GM18517 (cell line): ENCODE measurements around the gene MYH7.
"Not testable (repeated sequence)": the region's sequence is repeated elsewhere in the genome, so short reads cannot be mapped to it uniquely, and the experiment has no call there.

Experiments
- ATAC-seq: cut with Tn5 transposase; IDR thresholded peaks from one replicate; pipeline ENCODE4 v1.9.1; 2021; ENCODE audit warnings: mild to moderate bottlenecking, moderate library complexity; ENCODE audit not compliant: unreplicated experiment

Gene MYH7

DNA sequence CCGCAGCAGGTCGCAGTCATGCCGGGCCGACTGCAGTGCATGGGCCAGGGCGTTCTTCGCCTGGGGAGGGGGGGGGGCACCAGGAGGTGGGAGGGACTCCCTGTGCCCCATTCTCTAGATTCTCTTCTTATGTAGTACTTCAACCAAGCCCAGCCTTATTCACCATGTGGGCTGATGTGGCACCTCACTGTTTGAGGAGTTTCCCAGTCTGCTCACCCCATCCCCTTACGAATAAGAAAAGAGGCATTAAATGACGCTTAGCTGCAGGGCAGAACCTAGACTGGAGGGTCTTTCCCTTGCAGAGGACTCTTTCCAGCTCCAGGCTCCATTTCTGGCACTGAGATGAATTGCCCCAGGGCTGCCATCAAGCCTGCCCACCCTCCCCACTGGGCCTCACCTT lies 46.5 kb downstream of the MYH7 start:
- no peak for ATAC-seq

DNA sequence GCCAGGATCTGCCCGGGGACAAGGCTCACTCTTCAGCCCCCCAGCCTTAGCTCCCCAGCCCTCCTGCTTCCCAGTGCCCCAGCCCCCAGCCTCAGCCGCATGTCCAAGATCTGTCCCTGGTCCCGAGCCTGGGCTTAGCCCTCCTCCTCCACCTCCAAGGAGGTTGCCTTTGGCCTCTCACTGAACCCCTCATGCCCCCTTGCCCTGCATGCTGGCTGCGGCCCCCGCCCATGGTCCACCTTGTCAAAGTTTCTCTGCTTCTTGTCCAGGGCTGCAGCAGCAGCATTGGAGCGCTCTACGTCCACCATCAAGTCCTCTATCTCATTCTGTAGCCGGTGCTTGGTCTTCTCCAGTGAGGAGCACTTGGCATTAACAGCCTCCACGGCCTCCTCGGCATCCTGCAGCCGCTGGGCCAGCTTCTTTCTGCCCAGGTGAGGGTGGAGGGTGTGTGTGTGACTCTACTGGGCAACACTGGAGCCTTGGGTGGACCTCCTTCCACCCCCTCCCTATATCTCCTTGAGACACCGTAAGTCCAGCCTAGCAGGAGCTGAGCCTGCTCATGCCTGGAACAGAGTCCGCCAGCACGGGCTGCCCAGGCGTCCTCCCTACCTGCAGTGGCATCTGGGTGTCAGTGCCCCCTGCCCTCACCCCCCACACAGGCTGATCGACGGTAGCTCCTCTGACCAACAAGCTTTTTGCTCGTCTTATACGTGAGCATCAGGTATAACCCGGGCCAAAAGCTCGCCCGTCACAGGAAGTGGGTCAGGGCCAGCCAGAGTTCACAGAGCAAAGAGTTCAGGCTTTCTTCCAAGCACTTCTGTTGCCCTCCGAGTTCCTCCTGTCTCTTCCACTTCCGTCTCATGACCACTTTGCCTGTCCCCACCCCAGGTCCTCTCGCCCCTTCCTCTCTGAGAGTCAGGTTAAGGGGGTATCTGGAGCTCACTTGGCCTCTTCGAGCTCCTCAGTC lies 47.3 kb downstream of the MYH7 start:
- ATAC-seq = no peak

DNA sequence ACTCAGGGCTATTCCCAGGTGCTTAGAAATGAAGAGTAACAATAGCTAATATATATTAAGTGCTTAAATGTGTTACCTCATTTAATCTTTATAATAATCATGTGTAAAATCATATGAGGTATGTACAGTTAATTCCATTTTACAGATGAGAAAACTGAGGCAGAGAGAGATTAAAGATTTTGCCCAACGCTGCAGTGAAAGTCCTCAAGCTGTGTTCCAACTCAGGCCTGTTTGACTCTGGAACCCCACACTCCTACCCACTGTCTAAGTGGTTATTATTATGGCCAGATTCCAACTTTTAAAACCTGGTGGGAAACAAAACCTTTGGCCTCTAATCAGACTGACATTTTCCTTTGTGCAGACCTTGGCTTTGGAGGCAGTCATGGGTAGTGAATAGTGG lies 48.5 kb downstream of the MYH7 start:
- ATAC-seq = no peak

DNA sequence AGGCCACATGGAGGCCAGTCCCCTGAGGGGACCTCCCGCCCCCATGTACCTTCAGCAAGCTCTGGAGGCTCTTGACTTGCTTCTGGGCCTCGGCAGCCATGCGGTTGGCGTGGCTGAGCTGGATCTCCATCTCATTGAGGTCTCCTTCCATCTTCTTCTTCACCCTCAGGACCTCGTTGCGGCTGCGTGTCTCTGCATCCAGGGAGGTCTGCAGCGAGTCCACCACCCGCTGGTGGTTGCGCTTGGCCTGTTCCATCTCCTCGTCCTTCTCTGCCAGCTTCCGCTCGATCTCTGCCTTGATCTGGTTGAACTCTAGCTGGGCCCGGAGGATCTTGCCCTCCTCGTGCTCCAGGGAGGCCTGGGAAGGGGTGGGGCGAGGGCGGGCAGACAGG lies 49.2 kb downstream of the MYH7 start:
- not testable (repeated sequence) for ATAC-seq

DNA sequence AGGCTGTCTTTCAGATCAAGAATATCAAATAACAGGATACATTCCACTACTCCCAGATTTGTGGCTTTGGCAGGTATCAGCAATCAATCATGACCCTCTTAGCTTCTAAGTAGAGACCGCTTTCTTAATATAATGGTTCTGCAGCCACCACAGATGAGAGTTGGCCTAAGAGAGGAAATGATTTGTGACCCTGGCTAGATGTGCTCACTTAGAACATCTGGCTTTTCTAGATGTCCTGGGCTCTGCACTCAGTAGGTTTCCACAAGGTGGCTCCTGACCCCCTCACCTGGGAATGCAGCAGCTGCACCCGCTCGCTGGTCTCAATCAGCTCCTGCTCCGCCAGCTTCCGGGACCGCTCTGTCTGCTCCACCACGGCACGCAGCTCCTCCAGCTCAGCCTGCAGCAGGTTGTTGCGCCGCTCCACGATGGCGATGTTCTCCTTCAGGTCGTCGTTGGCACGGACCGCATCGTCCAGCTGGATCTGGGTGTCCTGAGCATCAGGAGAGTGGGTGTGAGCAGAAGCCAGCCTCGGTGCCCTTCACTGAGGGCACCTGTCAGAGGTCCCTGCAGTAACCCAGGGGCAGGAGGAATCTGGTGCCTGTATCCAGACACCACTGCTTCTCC lies 49.7 kb downstream of the MYH7 start:
- ATAC-seq = no peak

DNA sequence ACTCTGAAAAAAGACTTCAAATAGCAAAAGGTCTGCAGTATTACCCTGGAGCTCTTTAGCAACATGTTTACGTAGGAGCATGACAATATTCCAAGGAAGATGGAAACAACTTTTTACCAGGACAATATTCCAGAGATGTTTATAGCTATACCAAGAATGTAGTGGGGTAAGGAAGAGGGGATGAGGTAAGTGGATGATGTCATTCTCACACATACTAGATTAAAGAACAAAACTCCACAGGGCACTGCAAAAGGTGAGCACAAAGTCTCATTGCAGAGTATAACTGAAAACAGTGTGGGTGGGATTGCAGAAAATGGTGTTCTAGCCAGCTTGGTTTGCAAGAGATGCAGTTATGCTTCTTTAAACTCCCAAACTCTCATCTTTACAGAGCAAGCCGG lies 50.2 kb downstream of the MYH7 start:
- ATAC-seq = no peak

DNA sequence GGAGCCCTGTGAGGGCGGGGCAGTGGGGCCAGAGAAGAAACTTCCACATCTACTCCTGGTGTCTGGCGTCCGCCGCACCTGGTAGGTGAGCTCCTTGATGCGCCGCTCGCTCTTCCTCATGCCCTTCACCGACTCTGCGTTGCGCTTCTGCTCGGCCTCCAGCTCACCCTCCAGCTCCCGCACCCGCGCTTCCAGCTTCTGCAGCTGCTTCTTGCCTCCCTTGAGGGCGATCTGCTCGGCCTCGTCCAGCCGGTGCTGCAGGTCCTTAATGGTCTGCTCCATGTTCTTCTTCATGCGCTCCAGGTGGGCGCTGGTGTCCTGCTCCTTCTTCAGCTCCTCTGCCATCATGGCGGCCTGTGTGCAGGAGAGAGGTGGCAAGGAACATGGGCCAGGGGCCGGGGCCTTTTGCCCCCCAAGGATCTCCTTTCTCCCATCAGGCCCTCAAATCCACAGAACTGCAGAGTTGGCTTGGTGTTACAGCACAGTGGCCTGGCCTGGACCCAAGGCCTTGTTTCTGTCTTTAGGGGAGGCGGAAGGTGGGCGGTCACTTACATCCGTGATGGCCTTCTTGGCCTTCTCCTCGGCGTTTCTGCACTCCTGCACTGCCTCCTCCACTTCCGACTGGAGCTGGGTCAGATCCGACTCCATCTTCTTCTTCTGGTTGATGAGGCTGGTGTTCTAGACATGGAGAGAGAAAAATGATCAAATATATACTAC lies 50.9 kb downstream of the MYH7 start:
- no peak for ATAC-seq

DNA sequence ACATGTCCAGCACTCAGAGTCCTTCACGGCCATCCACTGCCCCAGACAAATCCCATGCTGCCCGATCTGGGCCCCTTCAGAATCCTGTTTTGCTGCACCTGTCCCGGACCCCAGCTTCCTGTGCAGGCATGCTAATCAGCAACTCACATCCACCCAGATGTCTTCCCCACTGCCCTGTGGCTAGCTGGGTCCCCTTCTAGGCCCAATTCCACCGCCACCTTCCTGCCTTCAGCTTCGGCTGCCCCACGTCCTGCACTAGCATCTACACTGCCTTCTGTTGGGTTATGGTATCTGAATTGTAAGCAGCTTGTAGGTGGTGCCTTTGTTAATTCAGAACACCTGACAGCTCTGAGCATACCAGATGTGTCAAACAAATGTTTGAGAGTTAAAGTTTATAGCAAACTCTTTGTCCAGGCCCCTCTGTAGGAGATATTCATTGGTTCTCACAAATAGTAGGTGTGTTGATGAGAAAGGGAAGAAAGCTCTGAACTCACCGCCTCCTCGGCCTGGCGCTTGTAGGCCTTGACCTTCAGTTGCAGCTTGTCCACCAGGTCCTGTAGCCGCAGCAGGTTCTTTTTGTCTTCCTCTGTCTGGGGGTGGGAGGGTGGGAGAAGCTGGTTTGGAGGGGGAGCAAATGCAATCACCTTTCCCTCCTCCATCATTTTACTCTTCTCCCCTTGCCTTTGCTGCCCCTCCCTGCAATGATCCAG lies 52.6 kb downstream of the MYH7 start:
- no peak for ATAC-seq

DNA sequence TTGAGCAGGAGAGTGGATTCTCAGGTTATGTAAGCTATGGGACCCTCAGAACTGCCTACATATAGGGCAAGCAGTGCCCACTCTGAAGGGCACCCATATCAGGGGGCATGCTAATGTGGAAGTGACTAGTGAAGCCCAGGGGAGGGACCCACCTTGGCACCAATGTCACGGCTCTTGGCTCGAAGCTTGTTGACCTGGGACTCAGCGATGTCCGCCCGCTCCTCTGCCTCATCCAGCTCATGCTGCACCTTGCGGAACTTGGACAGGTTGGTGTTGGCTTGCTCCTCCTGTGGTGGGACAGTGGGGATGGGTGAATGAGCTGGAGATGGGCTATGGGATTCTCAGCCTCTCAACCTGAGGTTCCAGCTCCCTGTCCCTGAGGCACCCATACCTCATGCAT lies 53.2 kb downstream of the MYH7 start:
- ATAC-seq = no peak

DNA sequence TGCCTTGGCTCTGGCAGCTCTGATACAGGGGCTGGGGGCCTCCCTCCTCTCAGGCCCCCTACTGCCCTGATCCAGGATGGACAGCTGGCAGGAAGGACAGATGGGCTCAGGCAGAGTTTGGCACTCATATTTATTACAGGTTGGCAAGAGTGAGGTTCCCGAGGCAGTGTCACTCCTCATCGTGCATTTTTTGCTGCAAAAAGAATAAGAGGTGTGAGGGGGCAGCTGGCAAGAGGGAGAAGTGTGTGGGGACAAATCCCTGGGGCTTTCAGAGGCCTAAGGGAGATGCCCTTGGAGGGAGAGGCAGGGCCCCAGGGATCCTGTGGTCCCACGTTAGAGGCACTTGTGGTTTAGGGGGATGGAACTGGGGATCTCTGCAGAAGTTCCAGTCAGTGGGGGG lies 53.6 kb downstream of the MYH7 start:
- ATAC-seq = no peak

DNA sequence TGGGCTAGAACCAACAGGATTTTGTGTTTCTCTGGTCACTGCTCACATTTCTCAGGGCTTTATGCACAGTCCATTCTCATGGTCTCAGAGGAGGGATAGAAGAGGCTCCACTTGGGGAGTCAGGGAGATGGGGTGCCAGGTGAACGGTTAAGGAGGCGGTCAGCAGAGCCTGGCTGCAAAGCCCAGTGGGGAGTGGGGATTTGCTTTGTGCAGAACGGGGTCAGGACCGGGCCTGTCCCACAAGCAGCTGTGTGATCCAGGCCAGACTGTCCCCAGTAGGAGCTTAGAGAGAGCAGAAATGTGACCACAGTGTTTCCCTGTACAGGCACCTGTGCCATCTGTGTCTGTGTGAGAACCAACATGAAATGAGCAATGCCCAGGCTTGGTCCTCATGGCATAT lies 54.5 kb downstream of the MYH7 start:
- ATAC-seq = no peak

DNA sequence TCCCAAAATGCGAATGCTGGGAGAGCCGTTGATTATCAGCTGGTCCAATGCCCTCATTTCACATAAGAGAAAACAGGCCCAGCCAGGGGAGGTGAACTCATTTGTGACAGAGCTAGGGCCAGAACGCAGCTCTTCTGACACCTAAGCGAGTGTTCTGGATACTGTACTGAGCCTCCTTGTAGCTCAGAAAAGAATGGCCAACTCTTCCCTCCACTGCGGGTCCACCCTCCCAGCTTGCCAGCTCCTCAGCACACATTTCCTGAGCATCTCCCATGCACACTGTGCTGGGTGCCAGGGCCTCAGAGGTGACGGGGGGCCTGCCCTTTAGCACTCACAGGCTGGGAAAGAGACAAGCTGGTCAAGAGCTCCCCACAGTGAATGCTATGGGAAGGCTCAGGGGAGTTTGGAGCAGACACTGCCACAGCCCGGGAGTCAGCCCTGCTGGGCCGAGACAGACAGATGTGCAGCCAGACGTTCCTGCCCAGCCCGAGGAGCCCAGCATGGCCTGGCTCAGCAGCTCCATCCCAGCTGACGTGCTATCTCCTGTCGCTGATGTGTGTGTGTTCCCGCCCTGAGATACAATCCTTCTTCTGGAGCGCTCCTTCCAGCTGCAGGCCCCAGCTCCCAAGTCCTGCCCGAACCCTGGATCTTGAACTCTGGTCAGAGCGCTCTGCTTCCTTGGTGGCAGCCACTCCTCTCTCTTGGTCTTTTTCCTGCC lies 55.1 kb downstream of the MYH7 start:
- no peak for ATAC-seq

DNA sequence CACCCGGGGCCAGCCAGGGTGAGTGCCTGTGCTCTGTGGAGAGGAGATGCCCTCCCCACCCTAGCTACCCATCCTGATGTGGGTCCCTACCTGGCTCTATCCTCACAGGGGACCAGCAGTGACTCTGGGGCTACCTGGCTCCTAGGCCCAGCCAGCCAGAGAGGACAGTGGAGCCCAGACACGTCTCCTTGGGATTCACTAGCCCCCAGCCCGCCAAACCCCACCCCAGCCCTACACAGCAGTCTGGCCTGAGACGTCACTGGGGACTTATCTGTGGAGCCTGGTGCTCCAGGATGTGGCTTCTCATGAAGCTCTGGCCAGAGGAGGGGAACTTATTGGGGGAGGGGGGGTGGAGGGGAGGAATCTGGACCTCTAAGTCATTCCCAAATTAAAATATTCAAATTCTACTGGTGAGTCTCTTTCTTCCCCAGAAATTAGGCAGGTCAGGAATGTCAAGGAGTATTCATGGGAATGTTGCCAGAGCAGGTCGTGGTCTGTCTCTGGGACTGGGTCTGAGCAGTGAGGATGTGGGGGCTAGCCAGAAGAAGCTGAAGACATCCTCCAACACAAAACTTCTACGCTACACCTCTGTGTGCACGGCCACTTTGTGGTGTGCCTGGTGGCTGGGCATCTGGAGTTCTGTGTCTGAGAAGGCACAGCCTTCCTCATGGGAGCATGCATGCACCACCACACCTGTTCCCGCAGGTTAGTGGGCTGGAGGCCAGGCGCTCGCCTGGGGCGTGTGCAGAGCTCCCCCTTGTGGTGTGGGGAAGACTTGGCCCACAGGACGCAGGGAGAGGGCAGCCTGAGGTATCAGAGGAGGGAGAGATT lies 55.9 kb downstream of the MYH7 start:
- no peak for ATAC-seq

DNA sequence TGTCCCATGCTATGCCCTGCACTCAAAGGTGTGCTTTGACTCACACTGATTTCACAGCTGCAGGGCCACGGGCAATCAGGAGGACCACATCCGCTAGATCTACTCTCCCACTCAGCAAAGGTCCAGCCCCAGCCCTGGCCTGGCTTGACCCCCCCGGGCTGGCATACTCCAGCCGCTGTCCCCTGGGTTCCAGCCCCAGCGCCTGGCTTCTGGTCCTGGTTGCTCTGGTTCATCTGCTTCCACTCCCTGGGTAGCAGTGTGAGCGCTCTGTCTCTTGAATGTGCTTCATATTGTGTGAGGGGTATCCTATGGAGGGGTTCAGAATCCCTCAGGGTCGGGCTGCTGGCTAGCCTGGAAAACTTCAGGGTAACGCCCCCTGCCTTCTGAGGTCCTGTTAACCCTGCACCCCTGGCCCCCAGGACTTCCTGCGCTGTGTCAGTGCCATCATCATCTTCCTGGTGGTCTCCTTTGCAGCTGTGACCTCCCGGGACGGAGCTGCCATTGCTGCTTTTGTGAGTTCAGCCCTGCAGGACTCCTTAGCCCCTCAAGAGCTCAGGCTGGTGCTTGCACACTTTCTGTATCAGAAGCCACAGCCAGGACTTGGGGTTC lies 56.7 kb downstream of the MYH7 start:
- no peak for ATAC-seq

DNA sequence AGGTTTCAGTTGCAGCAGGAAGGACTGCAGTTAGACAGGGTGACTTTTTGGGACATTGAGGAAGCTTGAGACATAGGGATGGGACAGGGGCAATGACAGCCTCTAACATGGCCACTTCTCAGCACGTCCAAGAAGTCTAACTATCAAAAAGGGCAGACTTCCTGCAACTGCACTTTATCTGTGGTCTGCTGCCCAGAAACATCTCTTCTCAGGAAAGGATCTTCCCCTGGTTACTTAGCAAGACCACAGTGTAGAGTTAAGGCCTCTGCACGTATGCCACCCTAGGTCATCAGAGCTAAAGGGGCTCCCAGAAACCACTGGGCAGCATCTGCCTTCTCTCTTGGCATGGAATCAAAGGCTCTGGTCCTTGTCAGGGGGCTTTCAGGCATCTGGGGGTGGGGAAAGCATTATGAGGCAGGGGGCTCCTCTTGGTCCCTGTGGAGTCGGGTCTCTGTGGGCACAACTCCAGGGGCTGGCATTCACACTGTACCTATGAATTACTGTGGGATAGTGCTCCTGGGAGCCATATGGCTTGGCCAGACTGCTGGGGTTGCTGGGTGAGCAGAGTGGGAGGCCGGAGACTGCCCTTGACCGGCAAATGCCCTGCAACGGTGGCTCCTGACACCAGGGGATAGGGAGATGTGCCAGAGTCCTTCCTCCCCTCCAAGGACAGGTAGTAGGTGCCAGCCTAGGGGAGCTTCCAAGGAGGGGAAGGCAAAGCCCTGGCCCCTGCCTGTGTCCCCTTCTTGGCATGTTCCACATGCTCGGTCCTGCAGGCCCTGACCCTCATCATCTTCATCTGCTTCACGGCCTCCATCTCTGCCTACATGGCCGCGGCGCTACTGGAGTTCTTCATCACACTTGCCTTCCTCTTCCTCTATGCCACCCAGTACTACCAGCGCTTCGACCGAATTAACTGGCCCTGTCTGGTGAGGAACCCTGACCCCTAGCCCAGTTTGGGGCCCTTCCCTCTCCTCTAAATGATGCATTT lies 57.6 kb downstream of the MYH7 start:
- ATAC-seq = no peak

DNA sequence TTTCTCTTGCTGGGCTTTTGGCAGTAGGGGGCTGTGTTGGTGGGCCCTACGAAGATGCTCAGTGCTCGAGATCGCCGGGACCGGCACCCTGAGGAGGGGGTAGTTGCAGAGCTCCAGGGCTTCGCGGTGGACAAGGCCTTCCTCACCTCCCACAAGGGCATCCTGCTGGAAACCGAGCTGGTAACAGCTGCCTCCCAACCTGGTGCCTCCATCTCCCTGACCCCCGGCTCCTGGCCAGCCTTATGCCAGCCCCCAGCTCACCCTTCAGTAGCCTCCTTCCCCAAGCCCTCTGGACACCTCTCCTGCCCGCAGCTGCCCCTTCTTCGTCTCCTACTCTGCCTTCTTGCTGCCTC lies 58.3 kb downstream of the MYH7 start:
- no peak for ATAC-seq

DNA sequence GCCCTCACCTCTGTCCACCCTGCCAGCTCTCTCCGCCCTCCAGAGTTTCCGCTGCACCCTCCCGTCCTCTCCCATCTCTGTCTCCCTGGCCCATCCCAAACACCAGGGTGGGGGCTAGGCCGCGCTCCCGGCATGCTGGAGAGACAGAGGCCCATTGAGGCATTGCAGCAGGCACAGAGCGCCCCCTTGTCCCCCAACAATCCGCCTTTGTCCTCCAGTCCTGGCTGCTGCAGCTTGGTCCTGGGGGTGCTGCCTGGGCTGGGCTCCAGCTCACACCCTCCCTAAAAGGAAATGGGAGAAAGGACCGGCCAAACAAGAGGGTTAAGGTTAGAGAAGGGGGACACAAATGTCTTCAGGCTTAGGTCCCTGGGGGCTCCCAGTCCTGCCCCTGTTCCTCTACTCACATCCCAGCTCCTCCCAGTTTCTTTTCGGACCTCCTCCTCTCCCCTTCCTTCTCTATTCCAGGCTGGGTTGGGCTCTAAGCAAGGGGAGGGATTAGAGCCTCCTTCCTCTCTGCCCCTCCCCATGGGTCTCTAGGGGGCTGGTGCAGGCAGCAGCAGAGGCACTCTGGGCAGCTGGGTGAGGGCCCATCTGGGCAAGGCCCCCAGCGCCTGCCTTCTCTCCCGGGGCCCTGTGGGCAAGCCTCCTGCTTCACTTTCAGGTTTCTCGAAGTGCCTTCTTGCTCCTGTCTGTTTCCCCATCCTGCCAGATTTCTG lies 58.8 kb downstream of the MYH7 start, which contains the start of gene CMTM5:
Gene CMTM5 (plus strand): TSS at position 565 of the 716 bp plus-strand sequence. CDS start 206 bp downstream, outside the sequence.
- no peak for ATAC-seq
